ENCODE data around the gene LMAN1L. TPM values are rescaled to one million over a fixed set of nuclear protein-coding genes. Genes with fewer than 3 reads are reported as not detected.
A peak's percentile ranks its signal among the peaks of the same experiment; 100 is the strongest.

Gene LMAN1L
- total RNA-seq, 4 donors from 2014 or later: not detected

DNA sequence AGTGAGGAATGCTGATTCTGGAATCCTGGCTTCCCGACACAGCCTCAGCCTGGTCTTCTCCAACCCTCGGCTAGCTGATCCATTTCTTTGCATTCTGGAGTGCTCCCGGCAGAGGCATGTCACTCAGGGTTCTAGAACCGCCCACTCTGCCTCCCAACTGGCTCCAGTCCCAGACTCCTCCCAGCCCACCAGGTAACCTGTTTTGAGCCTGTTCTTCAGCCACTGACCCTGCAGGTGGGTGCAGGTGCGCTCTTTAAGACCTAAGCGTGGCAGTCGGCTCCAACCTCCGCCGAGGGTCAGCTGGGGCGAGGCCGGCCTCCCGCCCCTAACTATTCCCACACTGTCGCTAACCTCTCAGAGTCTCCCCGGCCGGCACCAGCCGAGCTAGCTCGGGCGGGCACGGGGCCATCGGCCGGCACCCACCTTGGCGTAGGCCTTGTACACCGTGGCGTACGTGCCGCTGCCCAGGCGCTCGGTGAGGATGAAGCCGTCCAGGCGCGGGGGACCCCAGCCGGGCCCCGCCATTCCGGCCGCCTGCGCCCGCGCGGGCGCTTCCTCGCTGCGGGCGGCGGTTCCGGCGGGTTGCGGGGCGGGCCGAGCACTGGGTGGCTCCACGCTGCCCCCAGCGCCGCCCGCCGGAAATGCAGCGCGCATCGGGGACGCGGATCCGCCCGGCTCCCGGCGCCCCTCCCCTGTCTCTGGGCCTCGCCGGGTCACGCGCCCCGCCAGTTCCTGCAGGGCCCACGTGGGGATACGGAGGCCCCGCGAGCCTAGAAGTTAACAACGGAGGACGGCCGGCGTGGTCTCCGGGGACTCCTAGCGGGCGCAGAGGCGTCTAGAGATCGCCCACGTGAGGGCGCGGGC, 30.2 kb downstream of the LMAN1L start, which contains the start of gene ULK3:
Gene ULK3, minus strand, starts transcription at position 576 of the 864 bp plus-strand sequence. Its CDS starts 51 bp downstream, at position 525.
- TF ChIP-seq, protein P1, sequence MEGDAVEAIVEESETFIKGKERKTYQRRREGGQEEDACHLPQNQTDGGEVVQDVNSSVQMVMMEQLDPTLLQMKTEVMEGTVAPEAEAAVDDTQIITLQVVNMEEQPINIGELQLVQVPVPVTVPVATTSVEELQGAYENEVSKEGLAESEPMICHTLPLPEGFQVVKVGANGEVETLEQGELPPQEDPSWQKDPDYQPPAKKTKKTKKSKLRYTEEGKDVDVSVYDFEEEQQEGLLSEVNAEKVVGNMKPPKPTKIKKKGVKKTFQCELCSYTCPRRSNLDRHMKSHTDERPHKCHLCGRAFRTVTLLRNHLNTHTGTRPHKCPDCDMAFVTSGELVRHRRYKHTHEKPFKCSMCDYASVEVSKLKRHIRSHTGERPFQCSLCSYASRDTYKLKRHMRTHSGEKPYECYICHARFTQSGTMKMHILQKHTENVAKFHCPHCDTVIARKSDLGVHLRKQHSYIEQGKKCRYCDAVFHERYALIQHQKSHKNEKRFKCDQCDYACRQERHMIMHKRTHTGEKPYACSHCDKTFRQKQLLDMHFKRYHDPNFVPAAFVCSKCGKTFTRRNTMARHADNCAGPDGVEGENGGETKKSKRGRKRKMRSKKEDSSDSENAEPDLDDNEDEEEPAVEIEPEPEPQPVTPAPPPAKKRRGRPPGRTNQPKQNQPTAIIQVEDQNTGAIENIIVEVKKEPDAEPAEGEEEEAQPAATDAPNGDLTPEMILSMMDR (IDR thresholded peaks at IDR 0.05): peak in 2 of 3 donors; percentile 3 to 51

DNA sequence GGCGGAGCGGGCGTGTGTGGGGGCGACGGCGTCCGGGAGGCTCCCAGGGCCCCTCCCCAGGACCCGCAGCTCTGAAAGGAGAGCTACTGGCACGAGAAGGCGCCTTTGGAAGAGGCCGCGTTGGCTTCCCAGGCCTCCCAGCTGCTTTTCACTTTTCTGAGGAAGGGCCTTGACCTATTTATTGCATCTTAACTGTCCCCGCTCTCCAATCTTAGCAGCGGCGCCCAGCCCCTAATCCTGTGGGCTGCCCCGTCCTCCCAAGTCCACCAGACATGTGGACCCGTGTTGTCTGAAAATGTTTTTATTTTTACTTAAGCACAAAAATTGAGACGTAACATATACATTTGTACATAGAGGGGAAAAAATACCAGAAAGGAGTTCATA, 30.8 kb downstream of the LMAN1L start:
- TF ChIP-seq, protein P1 (IDR thresholded peaks at IDR 0.05): no peak
- no peak for DNase-seq (ENCODE audit: low spot score)
- ATAC-seq (ENCODE audit: low FRiP score): peak; percentile 11

More for the DNA sequence above, 30.2 kb downstream of the LMAN1L start, which contains the start of gene ULK3:
- DNase-seq (ENCODE audit: low spot score): peak; percentile 74
- peak; percentile 97 for ATAC-seq (ENCODE audit: low FRiP score)

DNA sequence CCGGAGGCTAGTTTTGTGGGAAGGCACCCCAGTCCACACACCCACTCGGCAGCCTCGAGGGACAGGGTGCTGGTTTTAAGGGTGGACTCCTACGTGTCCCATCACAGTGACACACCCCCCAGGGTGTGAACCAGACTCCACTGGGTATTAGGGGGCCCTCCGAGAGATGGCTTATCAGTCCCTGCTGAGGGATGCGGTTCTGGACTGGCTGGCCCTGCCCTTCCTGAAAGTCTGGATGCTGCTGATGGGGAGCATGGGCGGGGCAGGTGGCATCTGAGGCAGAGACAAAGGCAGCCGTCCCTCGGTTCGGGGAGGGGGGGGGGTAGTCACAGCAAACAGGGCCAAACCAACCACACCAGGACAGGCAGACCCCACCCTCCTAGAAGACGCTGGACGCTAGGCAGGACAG, 31.3 kb downstream of the LMAN1L start:
- TF ChIP-seq, protein P1 (IDR thresholded peaks at IDR 0.05): no peak
- no peak for DNase-seq (ENCODE audit: low spot score)
- no peak for ATAC-seq (ENCODE audit: low FRiP score)

DNA sequence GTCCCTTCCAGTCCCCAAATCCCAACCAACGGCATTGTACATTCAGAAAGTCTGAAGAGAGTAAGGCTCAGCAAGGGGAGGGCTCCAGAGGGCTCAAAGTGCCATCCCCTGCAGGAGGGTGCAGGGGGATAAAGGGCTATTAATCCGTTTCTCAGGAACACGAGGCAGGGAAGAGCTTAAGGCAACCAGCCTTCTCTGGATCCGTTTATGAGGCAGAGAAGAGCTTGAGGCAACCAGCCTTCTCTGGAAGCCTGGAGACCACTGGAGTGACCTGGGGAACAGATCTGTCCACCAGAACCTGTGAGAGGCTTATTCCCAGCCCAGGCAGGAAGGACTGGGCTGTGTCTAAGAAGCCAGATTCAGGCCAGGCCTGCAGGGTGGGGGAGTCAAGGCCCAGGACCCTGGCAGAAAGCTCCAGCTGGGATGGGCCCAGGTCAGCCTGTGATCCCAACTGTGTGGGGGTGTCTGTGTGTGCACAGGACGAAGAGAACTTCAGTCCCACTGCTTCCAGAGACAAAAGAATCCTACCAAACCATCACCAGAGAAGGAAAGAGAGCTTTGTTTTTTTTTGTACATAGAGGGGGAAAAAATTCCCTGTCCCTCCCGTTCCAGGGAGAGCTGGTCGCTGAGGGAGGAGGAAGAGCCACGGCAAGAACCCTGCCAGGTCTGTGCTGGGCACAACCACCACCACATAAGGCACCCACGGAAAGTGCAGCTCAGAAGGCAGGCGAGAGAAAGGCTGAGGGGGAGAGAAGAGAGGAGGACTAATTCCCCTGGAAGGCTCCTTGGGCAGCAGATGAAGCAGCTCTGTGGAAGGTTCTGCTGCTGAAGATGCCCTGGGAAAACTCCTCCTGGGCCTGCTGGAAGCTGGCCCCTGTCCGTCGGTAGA, 31.9 kb downstream of the LMAN1L start:
- no peak for ATAC-seq (ENCODE audit: low FRiP score)
- no peak for DNase-seq (ENCODE audit: low spot score)
- TF ChIP-seq, protein P1 (IDR thresholded peaks at IDR 0.05): no peak

DNA sequence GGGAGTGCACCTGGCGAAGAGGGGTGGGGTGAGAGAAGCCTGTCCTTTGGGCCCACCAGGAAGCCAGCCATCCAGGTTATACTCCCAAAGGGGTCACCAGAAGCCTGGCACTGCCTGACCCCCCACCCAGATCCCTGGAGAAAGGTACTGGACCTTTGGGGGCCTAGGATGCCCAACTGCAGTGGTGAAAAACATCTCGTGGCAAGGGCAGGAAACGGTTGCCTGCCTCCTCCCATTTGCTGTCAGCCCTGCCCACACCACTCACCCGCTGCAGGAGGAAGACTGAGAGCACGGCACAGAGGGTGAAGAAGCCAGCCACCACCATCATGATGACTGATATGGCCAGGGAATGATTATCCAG, 32.6 kb downstream of the LMAN1L start:
- ATAC-seq (ENCODE audit: low FRiP score) (no peak), DNase-seq (ENCODE audit: low spot score) (no peak)
- TF ChIP-seq, protein P1 (IDR thresholded peaks at IDR 0.05): no peak

DNA sequence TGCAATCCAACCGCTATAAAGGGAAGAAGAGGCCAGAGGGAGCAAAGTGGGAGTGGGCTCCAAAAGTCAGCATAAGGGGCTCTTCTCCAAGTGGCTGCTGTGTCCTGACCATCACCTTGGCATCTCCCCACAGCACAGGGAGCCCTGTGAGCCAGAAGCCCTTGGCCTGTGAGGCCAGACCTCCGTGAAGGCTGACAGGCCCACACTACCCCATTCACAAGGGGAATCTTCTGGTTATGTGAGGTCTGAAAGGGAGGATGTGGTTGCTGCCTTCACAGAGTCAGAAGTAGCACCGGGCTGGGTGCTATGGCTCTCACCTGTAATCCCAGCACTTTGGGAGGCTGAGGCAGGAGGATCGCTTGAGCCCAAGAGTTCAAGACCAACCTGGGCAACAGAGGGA, 32.9 kb downstream of the LMAN1L start:
- TF ChIP-seq, protein P1 (IDR thresholded peaks at IDR 0.05): no peak

More for the DNA sequence above, 32.9 kb downstream of the LMAN1L start:
- ATAC-seq (ENCODE audit: low FRiP score) (no peak), DNase-seq (ENCODE audit: low spot score) (no peak)

Data from omental fat pad (tissue), 4 donors.